ENCODE results near the gene SLC12A1. TPM values are rescaled to one million over a fixed set of nuclear protein-coding genes. Genes with fewer than 3 reads are reported as not detected.

Gene SLC12A1
- 0.19 TPM in 1 of 2 replicates, not detected in the other for total RNA-seq (ENCODE audit: low replicate concordance)

- H3K9me3 Mint-ChIP-seq, result no peaks in the 10 kb centered on the region
- Histone ChIP-seq H3K9ac (no peak within 1 kb of the TSS), H2AFZ (replicated peaks) (no peak within 1 kb of the TSS), H3K4me3 (no peak within 1 kb of the TSS), H3K27me3 (no peaks in the 10 kb centered on the region), H3K27ac (no peak within 1 kb of the TSS), H3K36me3 (no peaks in the 10 kb centered on the region), H3K9me3 (ENCODE audit: low read depth) (no peaks in the 10 kb centered on the region), H3K79me2 (ENCODE audit: low read depth) (no peaks in the 10 kb centered on the region), H3F3A (ENCODE audit: low read depth) (no peaks in the 10 kb centered on the region), H4K20me1 (ENCODE audit: low read depth) (no peaks in the 10 kb centered on the region), H3K4me2 (no peak within 1 kb of the TSS), H3K4me1 (no peaks in the 10 kb centered on the region)
- H3K27me3 Mint-ChIP-seq (ENCODE audit: insufficient read depth, low read depth), result peaks cover 4% of the 10 kb centered on the region
- H3K4me3 Mint-ChIP-seq, result no peak within 1 kb of the TSS
- no peak for DNase-seq (ENCODE audit: low spot score)
- H3K27ac Mint-ChIP-seq, result no peak within 1 kb of the TSS
- H3K36me3 Mint-ChIP-seq, result no peaks in the 10 kb centered on the region
- H3K4me1 Mint-ChIP-seq, result no peaks in the 10 kb centered on the region
- no peak for TF ChIP-seq EZH2phosphoT487 (IDR thresholded peaks at IDR 0.05)
- TF ChIP-seq, protein P1, sequence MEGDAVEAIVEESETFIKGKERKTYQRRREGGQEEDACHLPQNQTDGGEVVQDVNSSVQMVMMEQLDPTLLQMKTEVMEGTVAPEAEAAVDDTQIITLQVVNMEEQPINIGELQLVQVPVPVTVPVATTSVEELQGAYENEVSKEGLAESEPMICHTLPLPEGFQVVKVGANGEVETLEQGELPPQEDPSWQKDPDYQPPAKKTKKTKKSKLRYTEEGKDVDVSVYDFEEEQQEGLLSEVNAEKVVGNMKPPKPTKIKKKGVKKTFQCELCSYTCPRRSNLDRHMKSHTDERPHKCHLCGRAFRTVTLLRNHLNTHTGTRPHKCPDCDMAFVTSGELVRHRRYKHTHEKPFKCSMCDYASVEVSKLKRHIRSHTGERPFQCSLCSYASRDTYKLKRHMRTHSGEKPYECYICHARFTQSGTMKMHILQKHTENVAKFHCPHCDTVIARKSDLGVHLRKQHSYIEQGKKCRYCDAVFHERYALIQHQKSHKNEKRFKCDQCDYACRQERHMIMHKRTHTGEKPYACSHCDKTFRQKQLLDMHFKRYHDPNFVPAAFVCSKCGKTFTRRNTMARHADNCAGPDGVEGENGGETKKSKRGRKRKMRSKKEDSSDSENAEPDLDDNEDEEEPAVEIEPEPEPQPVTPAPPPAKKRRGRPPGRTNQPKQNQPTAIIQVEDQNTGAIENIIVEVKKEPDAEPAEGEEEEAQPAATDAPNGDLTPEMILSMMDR (IDR thresholded peaks at IDR 0.05), result no peak
- TF ChIP-seq EZH2 (IDR thresholded peaks at IDR 0.05), result no peak
Observed at GRCh38 chr15:48205981-48206380, at the start of gene SLC12A1. Gene SLC12A1, plus strand, starts transcription at chr15:48206302. Its CDS starts 1,418 bp downstream, at chr15:48207720.

DNA sequence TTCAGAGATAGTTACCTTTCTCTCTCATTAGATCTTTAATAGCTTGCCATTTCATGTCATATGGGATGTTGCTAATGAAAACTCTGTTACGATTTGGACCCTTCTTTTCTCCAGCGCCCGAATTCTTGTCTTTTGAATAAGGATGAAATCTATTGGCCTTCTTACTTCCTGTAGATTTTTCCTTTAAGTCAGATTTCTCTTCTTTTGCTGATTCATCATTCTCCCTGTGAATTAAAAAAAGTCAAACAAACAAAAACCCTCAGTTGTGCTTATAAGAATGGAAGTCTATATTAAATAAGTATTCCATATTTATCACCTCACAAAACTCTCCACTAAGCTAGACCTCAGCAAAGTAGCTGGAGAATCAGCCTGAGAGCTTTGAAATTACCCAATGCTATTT, 37.5 kb upstream of the SLC12A1 start:
- H3K27ac Mint-ChIP-seq, result no peak overlapping the region
- TF ChIP-seq EZH2 (IDR thresholded peaks at IDR 0.05), result no peak
- no peak for TF ChIP-seq EZH2phosphoT487 (IDR thresholded peaks at IDR 0.05)
- TF ChIP-seq, protein P1 (IDR thresholded peaks at IDR 0.05), result no peak

GRCh38 chr15:48170981-48171380, 35.1 kb upstream of the SLC12A1 start:
- H3K36me3 ChIP-seq, result peaks cover 14% of the 10 kb centered on the region
- no peak overlapping the region for H3K27ac ChIP-seq
- H3K4me1 ChIP-seq, result peaks cover 24% of the 10 kb centered on the region
- Mint-ChIP-seq H3K4me3 (no peak overlapping the region), H3K4me1 (peaks cover 2% of the 10 kb centered on the region), H3K27ac (no peak overlapping the region), H3K27me3 (ENCODE audit: insufficient read depth, low read depth) (no peaks in the 10 kb centered on the region), H3K36me3 (peaks cover 71% of the 10 kb centered on the region), H3K9me3 (peaks cover 37% of the 10 kb centered on the region)
- peak; percentile 36 for DNase-seq (ENCODE audit: low spot score)
- peaks cover 91% of the 10 kb centered on the region for H4K20me1 ChIP-seq (ENCODE audit: low read depth)
- no peaks in the 10 kb centered on the region for H3K9me3 ChIP-seq (ENCODE audit: low read depth)
- no peaks in the 10 kb centered on the region for H3K27me3 ChIP-seq
- no peak overlapping the region for H2AFZ ChIP-seq (replicated peaks)
- H3K9ac ChIP-seq, result no peak overlapping the region
- no peaks in the 10 kb centered on the region for H3F3A ChIP-seq (ENCODE audit: low read depth)
- TF ChIP-seq EZH2 (IDR thresholded peaks at IDR 0.05), result no peak
- TF ChIP-seq EZH2phosphoT487 (IDR thresholded peaks at IDR 0.05), result peak; percentile 83
- H3K4me3 ChIP-seq, result no peak overlapping the region
- peaks cover 100% of the 10 kb centered on the region for H3K79me2 ChIP-seq (ENCODE audit: low read depth)
- no peak overlapping the region for H3K4me2 ChIP-seq

More for the DNA sequence above, 37.5 kb upstream of the SLC12A1 start:
- no peak for DNase-seq (ENCODE audit: low spot score)
- Histone ChIP-seq H3K9ac (no peak overlapping the region), H2AFZ (replicated peaks) (no peak overlapping the region), H3K27me3 (no peaks in the 10 kb centered on the region), H3K4me3 (no peak overlapping the region), H3K36me3 (peaks cover 34% of the 10 kb centered on the region), H3K9me3 (ENCODE audit: low read depth) (no peaks in the 10 kb centered on the region), H3K4me2 (no peak overlapping the region), H4K20me1 (ENCODE audit: low read depth) (peaks cover 72% of the 10 kb centered on the region), H3K4me1 (peaks cover 17% of the 10 kb centered on the region), H3K27ac (no peak overlapping the region), H3F3A (ENCODE audit: low read depth) (peaks cover 3% of the 10 kb centered on the region), H3K79me2 (ENCODE audit: low read depth) (peaks cover 88% of the 10 kb centered on the region)
- Mint-ChIP-seq H3K36me3 (peaks cover 67% of the 10 kb centered on the region), H3K27me3 (ENCODE audit: insufficient read depth, low read depth) (no peaks in the 10 kb centered on the region), H3K9me3 (peaks cover 21% of the 10 kb centered on the region), H3K4me1 (no peaks in the 10 kb centered on the region), H3K4me3 (no peak overlapping the region)

DNA sequence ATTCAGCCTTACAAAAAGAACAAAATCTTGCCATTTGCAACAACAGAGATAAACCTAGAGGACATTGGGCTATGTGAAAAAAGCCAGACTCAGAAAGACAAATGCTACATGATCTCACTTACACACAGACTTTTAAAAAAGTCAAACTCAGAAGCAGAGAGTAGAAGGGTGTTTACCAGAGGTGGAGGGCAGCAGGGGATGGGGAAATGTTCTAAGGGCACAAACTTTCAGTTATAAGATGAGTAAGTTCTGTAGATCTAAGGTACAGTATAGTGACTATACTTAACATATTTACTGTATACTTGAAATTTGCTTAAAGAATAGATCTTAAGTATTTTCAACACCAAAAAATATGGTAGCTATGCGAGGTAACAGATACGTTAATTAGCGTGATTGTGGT, 31.0 kb upstream of the SLC12A1 start:
- H2AFZ ChIP-seq (replicated peaks), result no peak overlapping the region
- no peak overlapping the region for H3K4me3 Mint-ChIP-seq
- H3K27ac ChIP-seq, result no peak overlapping the region
- peak overlapping the region; percentile 82 for H3K4me2 ChIP-seq
- DNase-seq (ENCODE audit: low spot score), result no peak
- peaks cover 80% of the 10 kb centered on the region for H3K79me2 ChIP-seq (ENCODE audit: low read depth)
- no peaks in the 10 kb centered on the region for H3K36me3 ChIP-seq
- H3K27ac Mint-ChIP-seq, result no peak overlapping the region
- peaks cover 40% of the 10 kb centered on the region for H3K4me1 ChIP-seq
- peaks cover 23% of the 10 kb centered on the region for H3K4me1 Mint-ChIP-seq
- H3K9me3 Mint-ChIP-seq, result peaks cover 37% of the 10 kb centered on the region
- H3K9ac ChIP-seq, result no peak overlapping the region
- peaks cover 71% of the 10 kb centered on the region for H4K20me1 ChIP-seq (ENCODE audit: low read depth)
- peaks cover 7% of the 10 kb centered on the region for H3K27me3 Mint-ChIP-seq (ENCODE audit: insufficient read depth, low read depth)
- peaks cover 17% of the 10 kb centered on the region for H3F3A ChIP-seq (ENCODE audit: low read depth)
- H3K27me3 ChIP-seq, result no peaks in the 10 kb centered on the region
- peaks cover 55% of the 10 kb centered on the region for H3K36me3 Mint-ChIP-seq
- no peaks in the 10 kb centered on the region for H3K9me3 ChIP-seq (ENCODE audit: low read depth)
- H3K4me3 ChIP-seq, result no peak overlapping the region
- no peak for TF ChIP-seq EZH2phosphoT487 (IDR thresholded peaks at IDR 0.05)
- TF ChIP-seq, protein P1 (IDR thresholded peaks at IDR 0.05), result no peak
- no peak for TF ChIP-seq EZH2 (IDR thresholded peaks at IDR 0.05)
